HCT116 (cell line): Measurements from ENCODE around the gene PCDHGA1. TPM values are rescaled to one million over a fixed set of nuclear protein-coding genes. Genes with fewer than 3 reads are reported as not detected.
A peak's percentile ranks its signal among the peaks of the same experiment; 100 is the strongest.
"Not testable (repeated sequence)": the region's sequence is repeated elsewhere in the genome, so short reads cannot be mapped to it uniquely, and the experiment has no call there.

ENCODE experiments used
- ATAC-seq: fragments of 200-7000 bp; cut with Tn5 transposase; 2 replicates; pipeline ENCODE4 v1.9.1; 2020; ENCODE audit warnings: mild to moderate bottlenecking, moderate library complexity
- BruUV-seq: library from RNA; stranded (reverse); fragments of 400-500 nt; replicated peaks from 2 replicates; lab custom pipeline; 2021; lab: Mats Ljungman, UMichigan
- CTCF ChIA-PET: fragments of 300-600 bp; sonication (Branson Sonifier 250); formaldehyde crosslinking; loops from one replicate; lab custom pipeline; 2021; ENCODE audit warnings: antibody characterized with exemption; lab: Charles Lee
- POLR2A ChIA-PET: fragments of 300-600, 350-600 bp; sonication (Branson Sonifier 250); formaldehyde crosslinking; loops from one replicate; lab custom pipeline; 2021; ENCODE audit warnings: antibody characterized with exemption; lab: Charles Lee
- RAD21 ChIA-PET, 2 experiments: fragments of 300-600 bp; sonication (Branson Sonifier 250); formaldehyde crosslinking; loops; one replicate each; lab custom pipeline; 2023; ENCODE audit warnings: low total read pairs in 2 of 2; ENCODE audit not compliant: uncharacterized antibody in 2 of 2, unreplicated experiment in 2 of 2, low non-redundant PET in 1 of 2; lab: Charles Lee
- DNase-seq: peaks from one replicate; pipeline ENCODE4 v3.0.0-alpha.2; 2010; ENCODE audit warnings: low read depth, low spot score
- H2AFZ ChIP-seq: fragments of 200-600 bp; shearing (Covaris generic), sonication (generic); 2 replicates; pipeline ENCODE4 v1.6.1; 2017; ENCODE audit warnings: low read depth, mixed run types, mixed read lengths, antibody characterized with exemption, low read length; ENCODE audit not compliant: poor library complexity, severe bottlenecking
- H3K27ac ChIP-seq: 2 replicates; pipeline ENCODE4 v1.5.1; 2012; ENCODE audit warnings: low read depth, low read length
- H3K27me3 ChIP-seq: fragments of 200-600 bp; sonication (generic); 2 replicates; pipeline ENCODE4 v1.6.1; 2016; ENCODE audit warnings: mixed run types, low read length, mixed read lengths; ENCODE audit not compliant: insufficient read depth
- H3K36me3 ChIP-seq, 2 experiments: fragments of 200-500 bp in 1 of 2; fragments of 200-600 bp in 1 of 2; sonication (Bioruptor generic) in 1 of 2; sonication (generic) in 1 of 2; 2 replicates each; pipeline versions ENCODE4 v1.5.1 to v1.6.1; 2014 to 2016; ENCODE audit warnings: low read length in 2 of 2, inconsistent platforms in 1 of 2, mixed read lengths in 1 of 2, mixed run types in 1 of 2; ENCODE audit not compliant: insufficient read depth in 2 of 2, control insufficient read depth in 1 of 2
- H3K4me1 ChIP-seq, 2 experiments: fragments of 200-600 bp in 1 of 2; sonication (generic) in 1 of 2; 2 replicates each; pipeline versions ENCODE4 v1.5.1 to v1.6.1; 2012 to 2017; ENCODE audit warnings: low read length in 2 of 2, inconsistent platforms in 1 of 2, mild to moderate bottlenecking in 1 of 2, mixed read lengths in 1 of 2, mixed run types in 1 of 2, moderate library complexity in 1 of 2; ENCODE audit not compliant: insufficient read depth in 2 of 2, control insufficient read depth in 1 of 2
- H3K4me2 ChIP-seq: fragments of 200-600 bp; sonication (generic); 2 replicates; pipeline ENCODE4 v1.6.1; 2017; ENCODE audit warnings: mixed run types, low read length, mixed read lengths
- H3K4me3 ChIP-seq, 2 experiments: fragments of 200-600 bp in 1 of 2; sonication (generic) in 1 of 2; replicated peaks in 1 of 2; 2 replicates each; pipeline ENCODE4 v1.5.1; 2011 to 2016; ENCODE audit warnings: low read length in 2 of 2, control low read depth in 1 of 2, low read depth in 1 of 2, mild to moderate bottlenecking in 1 of 2, mixed read lengths in 1 of 2, mixed run types in 1 of 2
- H3K79me2 ChIP-seq: fragments of 200-600 bp; sonication (generic); 2 replicates; pipeline ENCODE4 v1.6.1; 2017; ENCODE audit warnings: mild to moderate bottlenecking, mixed run types, low read length, moderate library complexity, mixed read lengths; ENCODE audit not compliant: insufficient read depth
- H3K9ac ChIP-seq: fragments of 200-600 bp; sonication (generic); 2 replicates; pipeline ENCODE4 v1.6.1; 2016; ENCODE audit warnings: low read length, mixed read lengths
- H3K9me2 ChIP-seq: fragments of 200-600 bp; sonication (generic), shearing (Covaris generic); 2 replicates; pipeline ENCODE4 v1.6.1; 2017; ENCODE audit warnings: mixed run types, mild to moderate bottlenecking, moderate library complexity; ENCODE audit not compliant: insufficient read depth
- H3K9me3 ChIP-seq, 2 experiments: fragments of 200-500 bp in 1 of 2; fragments of 200-600 bp in 1 of 2; sonication (Bioruptor generic) in 1 of 2; sonication (generic) in 1 of 2; 2 replicates each; pipeline ENCODE4 v1.6.1; 2014 to 2017; ENCODE audit warnings: low read length in 2 of 2, mixed read lengths in 2 of 2, inconsistent platforms in 1 of 2, low read depth in 1 of 2, mild to moderate bottlenecking in 1 of 2, mixed run types in 1 of 2, moderate library complexity in 1 of 2; ENCODE audit not compliant: control insufficient read depth in 1 of 2, insufficient read depth in 1 of 2
- H4K20me1 ChIP-seq: fragments of 200-600 bp; sonication (generic), shearing (Covaris generic); 2 replicates; pipeline ENCODE4 v1.6.1; 2017; ENCODE audit warnings: mixed run types, mild to moderate bottlenecking, moderate library complexity; ENCODE audit not compliant: insufficient read depth
- ATF3 ChIP-seq: IDR thresholded peaks from 2 replicates; pipeline ENCODE4 v1.6.1; 2012
- CTCF ChIP-seq, 3 experiments: fragments of 200-600 bp in 1 of 3; sonication (generic) in 1 of 3; IDR thresholded peaks in 2 of 3; conservative IDR thresholded peaks in 1 of 3; 2 replicates each; pipeline ENCODE4 v1.5.1; 2012 to 2017; ENCODE audit warnings: low read depth in 2 of 3, low read length in 2 of 3, antibody characterized with exemption in 1 of 3, borderline replicate concordance in 1 of 3, control low read depth in 1 of 3, mild to moderate bottlenecking in 1 of 3, mixed read lengths in 1 of 3, mixed run types in 1 of 3, moderate library complexity in 1 of 3; ENCODE audit not compliant: insufficient read depth in 1 of 3
- ELF1 ChIP-seq: IDR thresholded peaks from 2 replicates; pipeline ENCODE4 v1.6.1; 2012; ENCODE audit warnings: low read depth, borderline replicate concordance
- FOSL1 ChIP-seq: IDR thresholded peaks from 2 replicates; pipeline ENCODE4 v1.6.1; 2012; ENCODE audit warnings: low read depth
- MAX ChIP-seq: IDR thresholded peaks from 2 replicates; pipeline ENCODE4 v1.6.1; 2012
- RAD21 ChIP-seq: IDR thresholded peaks from 2 replicates; pipeline ENCODE4 v1.6.1; 2012; ENCODE audit warnings: low read depth, mild to moderate bottlenecking
- REST ChIP-seq: IDR thresholded peaks from 2 replicates; pipeline ENCODE4 v1.6.1; 2012; ENCODE audit warnings: low read depth
- SIN3A ChIP-seq: IDR thresholded peaks from 2 replicates; pipeline ENCODE4 v1.6.1; 2012; ENCODE audit warnings: low read depth
- SRF ChIP-seq: IDR thresholded peaks from 2 replicates; pipeline ENCODE4 v1.6.1; 2012; ENCODE audit warnings: low read depth
- TCF7L2 ChIP-seq: IDR thresholded peaks from 2 replicates; pipeline ENCODE4 v1.7.0; 2011; ENCODE audit warnings: borderline replicate concordance, inconsistent platforms; ENCODE audit not compliant: insufficient read depth, insufficient read length; ENCODE audit errors: extremely low read depth
- ZNF274 ChIP-seq: fragments of 200-500 bp; sonication (Bioruptor generic); IDR thresholded peaks from 2 replicates; pipeline ENCODE4 v1.6.1; 2014; ENCODE audit warnings: mild to moderate bottlenecking, low read depth, low read length, inconsistent platforms
- intact Hi-C: fragments of 100-400 bp; cut with micrococcal nuclease; formaldehyde crosslinking; loops from 2 replicates; pipeline ENCODE4 v1.10.0; 2022
- total RNA-seq: library from RNA; stranded (reverse); gene quantifications from one replicate; pipeline ENCODE4 v1.2.1, GENCODE V29; 2021; ENCODE audit not compliant: unreplicated experiment

Gene PCDHGA1
- total RNA-seq, 1 experiment from 2014 or later: 0.05 TPM

GRCh38 chr5:141417494-141418172, 87.3 kb downstream of the PCDHGA1 start, which contains the start of gene PCDHGB7:
PCDHGB7 (plus strand) TSS chr5:141417677; CDS start chr5:141417860, 183 bp downstream.
- H3K9me3 ChIP-seq: peaks cover 4 to 22% of the 10 kb centered on the region in 2 experiments; a peak in 2 of 4 replicates
- H3K36me3 ChIP-seq, H3K9me2 ChIP-seq, H3K27me3 ChIP-seq, H3K4me1 ChIP-seq, BruUV-seq, H3K9ac ChIP-seq, H3K4me2 ChIP-seq, intact Hi-C loops, H2AFZ ChIP-seq, H4K20me1 ChIP-seq, POLR2A ChIA-PET, RAD21 ChIA-PET, H3K79me2 ChIP-seq, H3K27ac ChIP-seq, H3K4me3 ChIP-seq: not testable (repeated sequence)
- DNase-seq (peak; percentile 18), ATAC-seq (peak; percentile 51; the same call in 1 of the 2 replicates)
- CTCF ChIA-PET: interaction anchor here (1.0 to 1.3 kb wide), 3 partner anchors 107 to 146 kb away, joined by 3 to 4 read pairs (median 3); no protein-coding TSS in a partner anchor
- TF ChIP-seq RAD21 (peak; percentile 77), CTCF (IDR thresholded peaks at IDR 0.05 in 2 of 3, conservative IDR thresholded peaks at IDR 0.05 in 1 of 3; ENCODE audit: borderline replicate concordance in 1 of 3, insufficient read depth in 1 of 3, low read depth in 2 of 3, low read length in 2 of 3) (peak; percentile 50 to 80 (median 58); a peak in 5 of 6 replicates)

GRCh38 chr5:141419074-141419880, 89.0 kb downstream of the PCDHGA1 start:
- CTCF ChIA-PET: no interaction called here
- TF ChIP-seq MAX: no peak
- TF ChIP-seq ELF1: no peak
- TF ChIP-seq ATF3: no peak
- no peak for TF ChIP-seq SRF
- TF ChIP-seq SIN3A: no peak
- no peak for TF ChIP-seq FOSL1
- TF ChIP-seq ZNF274: no peak
- TF ChIP-seq TCF7L2: no peak
- TF ChIP-seq REST: no peak

More at GRCh38 chr5:141419074-141419880, 89.0 kb downstream of the PCDHGA1 start:
- H3K4me2 ChIP-seq: no peak overlapping the region
- H3K9me3 ChIP-seq: peaks cover 4 to 22% of the 10 kb centered on the region in 2 experiments; a peak in 2 of 4 replicates
- H4K20me1 ChIP-seq: no peaks in the 10 kb centered on the region
- POLR2A ChIA-PET: no interaction called here
- H3K36me3 ChIP-seq: no peaks in the 10 kb centered on the region
- RAD21 ChIA-PET: no interaction called here
- ATAC-seq (no peak), DNase-seq (no peak)
- H3K27me3 ChIP-seq: no peaks in the 10 kb centered on the region
- intact Hi-C loops: no loop called here
- no peaks in the 10 kb centered on the region for H3K9me2 ChIP-seq
- no peaks in the 10 kb centered on the region for H3K4me1 ChIP-seq
- no TSS peak for BruUV-seq
- H2AFZ ChIP-seq: no peak overlapping the region
- H3K4me3 ChIP-seq: no peak overlapping the region
- H3K79me2 ChIP-seq: no peaks in the 10 kb centered on the region
- no peak overlapping the region for H3K27ac ChIP-seq
- H3K9ac ChIP-seq: no peak overlapping the region
